ENCODE results near the gene SCOC. TPM values are rescaled to one million over a fixed set of nuclear protein-coding genes. Genes with fewer than 3 reads are reported as not detected.

The SCOC gene
- total and polyA plus RNA-seq, 9 of the 15 experiments (the other 6 are each of a cell fraction or from before 2014, with no cell fraction given) = 16.8 to 110 (median 46.7) TPM

GRCh38 chr4:140372751-140373327 lies 607 bp upstream of the SCOC start:
- ChIA-PET POLR2A (interaction anchor here (0.6 to 2.0 kb wide), 6 partner anchors 9 to 198 kb away, joined by 3 to 6 read pairs (median 4); partner anchors contain the start of gene CLGN), CTCF (ENCODE audit: low intra/inter-chr PET ratio) (no interaction called here)
- H3K4me1 ChIP-seq (replicated peaks in 1 of 2; ENCODE audit: control insufficient read depth in 2 of 2, insufficient read depth in 2 of 2, low read length in 2 of 2) = peaks cover 6 to 7% of the 10 kb centered on the region in 2 experiments; a peak in 3 of 5 replicates
- H3K9me3 ChIP-seq (replicated peaks; ENCODE audit: control insufficient read depth, insufficient read depth, low read depth, low read length) = no peaks in the 10 kb centered on the region
- in situ Hi-C loops (cut with MboI) (loop anchor here (25.0 kb wide), 1 partner anchor 489 kb away; no protein-coding TSS in a partner anchor), intact Hi-C loops (cut with micrococcal nuclease) (loop anchor here (5.0 kb wide), 2 partner anchors 124 to 149 kb away; partner anchors contain the start of genes ELMOD2 and MGAT4D)
- DNase-seq (ENCODE audit: extremely low read depth in 1 of 4, low spot score in 3 of 4) = peak; percentile 31 to 55 (median 42)
- peak overlapping the region; percentile 95 for H2AFZ ChIP-seq (ENCODE audit: low read depth, low read length)
- no peaks in the 10 kb centered on the region for H3K9me1 ChIP-seq (ENCODE audit: control insufficient read depth, insufficient read depth, low read length)
- H3K4me3 ChIP-seq = peak overlapping the region; percentile 89
- FAIRE-seq = peak; percentile 29
- H4K20me1 ChIP-seq (replicated peaks; ENCODE audit: control insufficient read depth, insufficient read depth, low read length) = no peaks in the 10 kb centered on the region
- no peaks in the 10 kb centered on the region for H3K27me3 ChIP-seq (ENCODE audit: control insufficient read depth in 2 of 2, insufficient read depth in 2 of 2, low read length in 2 of 2)
- H3K79me2 ChIP-seq (ENCODE audit: control insufficient read depth, insufficient read depth, low read length) = peaks cover 42% of the 10 kb centered on the region
- BruUV-seq (replicated peaks) = TSS peak; percentile 88
- peak; percentile 80 for ATAC-seq
- H3K9ac ChIP-seq (ENCODE audit: insufficient read depth in 1 of 2, low read depth in 2 of 2, low read length in 2 of 2) = peak overlapping the region; percentile 81 to 90; a peak in 3 of 4 replicates
- peak overlapping the region; percentile 61 for H3K27ac ChIP-seq (ENCODE audit: extremely low read depth, low read depth, low read length)
- H3K4me2 ChIP-seq (ENCODE audit: insufficient read depth, low read length) = peak overlapping the region; percentile 89
- 5% methylated on average over 21 of the region's 21 CpGs for WGBS (ENCODE audit: insufficient coverage, low coverage, missing lambda C conversion rate)
- H3K36me3 ChIP-seq (ENCODE audit: control insufficient read depth, insufficient read depth, low read length) = no peaks in the 10 kb centered on the region
- TF ChIP-seq GATA2 (CRISPR knock-in tag; IDR thresholded peaks at IDR 0.05) (no peak), EP400 (IDR thresholded peaks at IDR 0.05) (peak; percentile 26; the same call in 1 of the 2 replicates), KAT2B (IDR thresholded peaks at IDR 0.05; ENCODE audit: low read depth, low read length) (no peak), SUPT5H (IDR thresholded peaks at IDR 0.05) (0 out of 2 replicates have a peak, but pooled peaks have one; percentile 86), ATF2 (CRISPR knock-in tag; IDR thresholded peaks at IDR 0.05) (no peak), SRF (CRISPR knock-in tag; IDR thresholded peaks at IDR 0.05) (no peak), SMAD2 (IDR thresholded peaks at IDR 0.05; ENCODE audit: low read depth, low read length) (no peak), HDAC2 (IDR thresholded peaks at IDR 0.05) (no peak), TBL1XR1 (IDR thresholded peaks at IDR 0.05; ENCODE audit: low read length in 2 of 2) (no peak), STAT5A (IDR thresholded peaks at IDR 0.05; ENCODE audit: borderline replicate concordance, low read length) (no peak), GABPB1 (CRISPR knock-in tag; IDR thresholded peaks at IDR 0.05) (no peak), CBX2 (IDR thresholded peaks at IDR 0.05; ENCODE audit: insufficient read depth, low read length, poor library complexity, severe bottlenecking) (no peak), ZNF668 (CRISPR knock-in tag; IDR thresholded peaks at IDR 0.05) (no peak), PHF8 (IDR thresholded peaks at IDR 0.05; ENCODE audit: borderline replicate concordance, low read length) (peak; percentile 60), MECOM (CRISPR knock-in tag; IDR thresholded peaks at IDR 0.05) (no peak), CBX1 (IDR thresholded peaks at IDR 0.05; ENCODE audit: low read depth) (no peak), ARID3B (CRISPR knock-in tag; IDR thresholded peaks at IDR 0.05; ENCODE audit: borderline replicate concordance) (no peak), TAF7 (tag; IDR thresholded peaks at IDR 0.05) (0 out of 2 replicates have a peak, but pooled peaks have one; percentile 15), ZNF280A (IDR thresholded peaks at IDR 0.05; ENCODE audit: low read depth, partially characterized antibody) (no peak)
